ENCODE results near the gene FLRT3. TPM values are rescaled to one million over a fixed set of nuclear protein-coding genes. Genes with fewer than 3 reads are reported as not detected.

FLRT3 gene
- total RNA-seq (1 to 10 TPM; 1.7 to 9.6 (median 6.0) TPM), polyA plus RNA-seq (under 1 TPM in 2 of 3 donors, not detected in 1; under 0.01 to 0.89 TPM)

GRCh38 chr20:14337400-14338171 lies at the start of gene FLRT3:
FLRT3 (minus strand) TSS chr20:14337612; CDS start chr20:14327506, 10,106 bp downstream.
- H3K36me3 ChIP-seq = no peaks in the 10 kb centered on the region
- peak; percentile 88 for DNase-seq
- intact Hi-C loops (cut with DNase I) = loop anchor here (5.0 to 10.0 kb wide), 2 partner anchors 1317 to 1595 kb away; no protein-coding TSS in a partner anchor
- peak within 1 kb of the TSS; percentile 47 to 84 (median 80) for H3K27ac ChIP-seq
- no peaks in the 10 kb centered on the region for H3K9me3 ChIP-seq
- H3K4me1 ChIP-seq = peaks cover 0 to 18% (median 7%) of the 10 kb centered on the region in 4 donors
- TF ChIP-seq CTCF (IDR thresholded peaks at IDR 0.05) (peak; percentile 47 to 82 (median 70)), POLR2AphosphoS5 (IDR thresholded peaks at IDR 0.05) (peak; percentile 77 to 97 (median 86)), POLR2A (IDR thresholded peaks at IDR 0.05) (peak; percentile 66 to 79), EP300 (IDR thresholded peaks at IDR 0.05) (no peak)
- WGBS, 2 donors = 23 to 25% methylated on average over 12 of the region's 12 CpGs
- H3K4me3 ChIP-seq = peak within 1 kb of the TSS; percentile 41 to 58 (median 52)
- H3K27me3 ChIP-seq = no peaks in the 10 kb centered on the region

- no peak overlapping the region for H3K4me3 ChIP-seq
- no peaks in the 10 kb centered on the region for H3K27me3 ChIP-seq
- 93 to 95% methylated on average over 4 of the region's 4 CpGs for WGBS, 2 donors
- H3K4me1 ChIP-seq = no peaks in the 10 kb centered on the region
- no peak for DNase-seq
- H3K36me3 ChIP-seq = no peaks in the 10 kb centered on the region
- H3K9me3 ChIP-seq = peaks cover 0 to 5% (median 0%) of the 10 kb centered on the region in 4 donors
- H3K27ac ChIP-seq = no peak overlapping the region
- intact Hi-C loops (cut with DNase I) = no loop called here
- TF ChIP-seq CTCF (IDR thresholded peaks at IDR 0.05) = no peak
- TF ChIP-seq POLR2AphosphoS5 (IDR thresholded peaks at IDR 0.05) = no peak
- TF ChIP-seq EP300 (IDR thresholded peaks at IDR 0.05) = no peak
- no peak for TF ChIP-seq POLR2A (IDR thresholded peaks at IDR 0.05)
Measured at GRCh38 chr20:14386726-14387125, 49.3 kb upstream of the FLRT3 start.

- intact Hi-C loops (cut with DNase I) = no loop called here
- no peak overlapping the region for H3K4me3 ChIP-seq
- H3K9me3 ChIP-seq = peaks cover 0 to 5% (median 0%) of the 10 kb centered on the region in 4 donors
- no peaks in the 10 kb centered on the region for H3K27me3 ChIP-seq
- H3K4me1 ChIP-seq = no peaks in the 10 kb centered on the region
- H3K36me3 ChIP-seq = no peaks in the 10 kb centered on the region
- 57 to 70% methylated on average over 2 of the region's 2 CpGs for WGBS, 2 donors
- TF ChIP-seq POLR2A (IDR thresholded peaks at IDR 0.05) = no peak
- no peak for TF ChIP-seq CTCF (IDR thresholded peaks at IDR 0.05)
- no peak for TF ChIP-seq EP300 (IDR thresholded peaks at IDR 0.05)
- TF ChIP-seq POLR2AphosphoS5 (IDR thresholded peaks at IDR 0.05) = no peak
- no peak overlapping the region for H3K27ac ChIP-seq
- DNase-seq = no peak
Measured at GRCh38 chr20:14385176-14385740, 47.8 kb upstream of the FLRT3 start.

- Histone ChIP-seq H3K36me3 (no peaks in the 10 kb centered on the region), H3K4me3 (no peak overlapping the region), H3K27me3 (no peaks in the 10 kb centered on the region), H3K27ac (no peak overlapping the region), H3K4me1 (no peaks in the 10 kb centered on the region), H3K9me3 (peaks cover 0 to 5% (median 0%) of the 10 kb centered on the region in 4 donors)
- no peak for TF ChIP-seq POLR2A (IDR thresholded peaks at IDR 0.05)
- no peak for TF ChIP-seq EP300 (IDR thresholded peaks at IDR 0.05)
- TF ChIP-seq POLR2AphosphoS5 (IDR thresholded peaks at IDR 0.05) = no peak
- TF ChIP-seq CTCF (IDR thresholded peaks at IDR 0.05) = no peak
- intact Hi-C loops (cut with DNase I) = no loop called here
- DNase-seq = no peak
- WGBS, 2 donors = 14 to 32% methylated on average over 1 of the region's 1 CpG
Measured at GRCh38 chr20:14384416-14385175, 47.2 kb upstream of the FLRT3 start.
